Neural progenitor cell (in vitro differentiated cells): Measurements from ENCODE around the gene DNPEP. TPM values are rescaled to one million over a fixed set of nuclear protein-coding genes. Genes with fewer than 3 reads are reported as not detected.

ENCODE experiments used
- DNase-seq: peaks from one replicate; pipeline ENCODE4 v3.0.0-alpha.2; 2016; ENCODE audit warnings: low spot score
- H2AFZ ChIP-seq: fragments of 200-600 bp; sonication (generic); replicated peaks from 2 replicates; pipeline ENCODE4 v1.6.1; 2016; ENCODE audit warnings: antibody characterized with exemption
- H3F3A ChIP-seq: fragments of 200-600 bp; sonication (generic); 2 replicates; pipeline ENCODE4 v1.6.1; 2016; ENCODE audit warnings: antibody characterized with exemption, low read depth
- H3K27ac ChIP-seq: fragments of 200-600 bp; sonication (generic); 2 replicates; pipeline ENCODE4 v1.5.1; 2016; ENCODE audit warnings: mild to moderate bottlenecking
- H3K27me3 ChIP-seq: fragments of 200-600 bp; sonication (generic); 2 replicates; pipeline ENCODE4 v1.6.1; 2016; ENCODE audit warnings: mild to moderate bottlenecking, moderate library complexity
- H3K36me3 ChIP-seq: fragments of 200-600 bp; sonication (generic); 2 replicates; pipeline ENCODE4 v1.5.1; 2016
- H3K4me1 ChIP-seq: fragments of 200-600 bp; sonication (generic); 2 replicates; pipeline ENCODE4 v1.6.1; 2016; ENCODE audit warnings: mixed run types
- H3K4me2 ChIP-seq: fragments of 200-600 bp; sonication (generic); 2 replicates; pipeline ENCODE4 v1.6.1; 2016
- H3K4me3 ChIP-seq: fragments of 200-600 bp; sonication (generic); 2 replicates; pipeline ENCODE4 v1.5.1; 2016
- H3K79me2 ChIP-seq: fragments of 200-600 bp; sonication (generic); 2 replicates; pipeline ENCODE4 v1.6.1; 2016; ENCODE audit warnings: low read depth
- H3K9ac ChIP-seq: fragments of 200-600 bp; sonication (generic); 2 replicates; pipeline ENCODE4 v1.6.1; 2016
- H3K9me3 ChIP-seq: fragments of 200-600 bp; sonication (generic); 2 replicates; pipeline ENCODE4 v1.5.1; 2016; ENCODE audit warnings: low read depth
- H4K20me1 ChIP-seq: fragments of 200-600 bp; sonication (generic); 2 replicates; pipeline ENCODE4 v1.6.1; 2016; ENCODE audit warnings: low read depth
- H3K27ac Mint-ChIP-seq: 3 replicates; pipeline ENCODE4 v1.8.0; 2021; ENCODE audit warnings: mixed read lengths
- H3K27me3 Mint-ChIP-seq: 2 replicates; pipeline ENCODE4 v1.8.0; 2022; ENCODE audit warnings: low read depth, mild to moderate bottlenecking, inconsistent platforms, moderate library complexity, mixed read lengths; ENCODE audit not compliant: insufficient read depth
- H3K36me3 Mint-ChIP-seq: 3 replicates; pipeline ENCODE4 v1.8.0; 2021; ENCODE audit warnings: mixed read lengths
- H3K4me1 Mint-ChIP-seq: 3 replicates; pipeline ENCODE4 v1.8.0; 2021; ENCODE audit warnings: mixed read lengths
- H3K4me3 Mint-ChIP-seq: 3 replicates; pipeline ENCODE4 v1.8.0; 2021; ENCODE audit warnings: mild to moderate bottlenecking, moderate library complexity, mixed read lengths
- H3K9me3 Mint-ChIP-seq: 3 replicates; pipeline ENCODE4 v1.8.0; 2020; ENCODE audit warnings: mixed read lengths
- EZH2 ChIP-seq: fragments of 200-600 bp; sonication (generic); IDR thresholded peaks from 2 replicates; pipeline ENCODE4 v1.6.1; 2017; ENCODE audit warnings: antibody characterized with exemption, mild to moderate bottlenecking, moderate library complexity
- EZH2phosphoT487 ChIP-seq: fragments of 200-600 bp; sonication (generic); IDR thresholded peaks from 2 replicates; pipeline ENCODE4 v1.6.1; 2017; ENCODE audit warnings: antibody characterized with exemption
- total RNA-seq: library from RNA; depleted of rRNA; stranded (reverse); fragments of >200 nt; gene quantifications from 2 replicates; pipeline ENCODE4 v1.2.3, GENCODE V29; 2015; ENCODE audit warnings: low replicate concordance
- TF ChIP-seq, protein P1 (sequence below): fragments of 200-600 bp; sonication (generic); IDR thresholded peaks from 2 replicates; pipeline ENCODE4 v1.5.1; 2017; ENCODE audit warnings: antibody characterized with exemption, mild to moderate bottlenecking

Gene DNPEP
- total RNA-seq, 1 donor from 2014 or later: 120 TPM

DNA sequence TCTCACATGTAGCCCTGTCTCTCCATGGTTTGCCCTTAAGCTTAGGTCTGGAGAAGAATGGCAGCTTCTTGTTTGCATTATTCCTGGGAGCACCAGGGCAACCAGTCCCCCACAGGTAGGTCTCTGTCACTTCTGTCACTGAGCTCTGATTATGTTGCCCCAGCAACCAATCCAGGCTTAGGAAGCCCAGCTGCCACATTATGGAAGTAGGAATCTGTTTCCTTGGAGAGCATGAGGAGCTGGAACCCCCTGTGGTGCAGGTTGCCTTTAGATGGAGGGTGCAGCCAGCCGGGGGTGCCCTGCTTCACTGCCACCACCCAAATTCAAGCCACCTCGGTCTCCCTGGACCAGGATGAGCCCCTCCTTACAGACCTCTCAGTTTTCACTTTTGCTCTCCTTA is 60.0 kb downstream of the DNPEP start:
- Mint-ChIP-seq H3K36me3 (no peaks in the 10 kb centered on the region), H3K27ac (no peak overlapping the region), H3K9me3 (peaks cover 4% of the 10 kb centered on the region), H3K4me3 (no peak overlapping the region), H3K27me3 (peaks cover 51% of the 10 kb centered on the region), H3K4me1 (peaks cover 17% of the 10 kb centered on the region)
- Histone ChIP-seq H3K27me3 (peaks cover 100% of the 10 kb centered on the region), H3K4me3 (no peak overlapping the region), H3K27ac (no peak overlapping the region), H3K36me3 (no peaks in the 10 kb centered on the region), H3K4me2 (no peak overlapping the region), H3K9me3 (no peaks in the 10 kb centered on the region), H4K20me1 (peaks cover 23% of the 10 kb centered on the region), H3K9ac (no peak overlapping the region), H3K4me1 (no peaks in the 10 kb centered on the region), H2AFZ (no peak overlapping the region), H3F3A (no peaks in the 10 kb centered on the region), H3K79me2 (no peaks in the 10 kb centered on the region)
- DNase-seq: no peak
- no peak for TF ChIP-seq EZH2
- TF ChIP-seq EZH2phosphoT487: no peak
- TF ChIP-seq, protein P1, sequence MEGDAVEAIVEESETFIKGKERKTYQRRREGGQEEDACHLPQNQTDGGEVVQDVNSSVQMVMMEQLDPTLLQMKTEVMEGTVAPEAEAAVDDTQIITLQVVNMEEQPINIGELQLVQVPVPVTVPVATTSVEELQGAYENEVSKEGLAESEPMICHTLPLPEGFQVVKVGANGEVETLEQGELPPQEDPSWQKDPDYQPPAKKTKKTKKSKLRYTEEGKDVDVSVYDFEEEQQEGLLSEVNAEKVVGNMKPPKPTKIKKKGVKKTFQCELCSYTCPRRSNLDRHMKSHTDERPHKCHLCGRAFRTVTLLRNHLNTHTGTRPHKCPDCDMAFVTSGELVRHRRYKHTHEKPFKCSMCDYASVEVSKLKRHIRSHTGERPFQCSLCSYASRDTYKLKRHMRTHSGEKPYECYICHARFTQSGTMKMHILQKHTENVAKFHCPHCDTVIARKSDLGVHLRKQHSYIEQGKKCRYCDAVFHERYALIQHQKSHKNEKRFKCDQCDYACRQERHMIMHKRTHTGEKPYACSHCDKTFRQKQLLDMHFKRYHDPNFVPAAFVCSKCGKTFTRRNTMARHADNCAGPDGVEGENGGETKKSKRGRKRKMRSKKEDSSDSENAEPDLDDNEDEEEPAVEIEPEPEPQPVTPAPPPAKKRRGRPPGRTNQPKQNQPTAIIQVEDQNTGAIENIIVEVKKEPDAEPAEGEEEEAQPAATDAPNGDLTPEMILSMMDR: no peak

DNA sequence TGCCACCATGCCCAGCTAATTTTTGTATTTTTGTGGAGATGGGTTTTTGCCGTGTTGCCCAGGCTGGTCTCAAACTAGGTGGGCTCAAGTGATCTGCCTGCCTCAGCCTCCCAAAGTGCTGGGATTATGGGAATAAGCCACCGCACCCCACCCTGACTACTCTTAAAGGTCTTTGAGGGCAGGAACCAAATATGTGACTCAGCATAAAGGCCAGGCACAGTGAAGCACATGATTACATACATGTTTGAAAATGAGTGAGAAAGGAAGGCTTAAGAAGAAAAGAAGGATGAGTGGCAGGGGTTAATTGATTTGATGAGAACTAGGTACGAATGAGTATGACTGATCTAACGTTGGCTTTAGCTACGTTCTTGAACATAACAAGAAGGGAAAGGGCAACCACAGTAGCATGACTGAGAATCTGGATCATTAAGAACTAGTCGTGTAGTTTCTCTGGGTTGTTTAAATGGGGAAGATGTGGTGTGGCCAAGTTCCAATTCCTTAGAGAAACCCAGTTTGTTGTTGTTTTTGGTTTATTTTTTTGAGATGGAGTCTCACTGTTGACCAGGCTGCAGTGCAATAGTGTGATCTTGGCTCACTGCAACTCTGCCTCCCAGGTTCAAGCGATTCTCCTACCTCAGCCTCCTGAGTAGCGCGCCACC is 61.9 kb downstream of the DNPEP start:
- H3K36me3 Mint-ChIP-seq: no peaks in the 10 kb centered on the region
- H3K4me1 Mint-ChIP-seq: peaks cover 13% of the 10 kb centered on the region
- H3K9me3 Mint-ChIP-seq: no peaks in the 10 kb centered on the region
- H3K9ac ChIP-seq: no peak overlapping the region
- H3K4me3 ChIP-seq: no peak overlapping the region
- H3K4me2 ChIP-seq: no peak overlapping the region
- no peak for DNase-seq
- H3F3A ChIP-seq: no peaks in the 10 kb centered on the region
- H3K9me3 ChIP-seq: no peaks in the 10 kb centered on the region
- peaks cover 32% of the 10 kb centered on the region for H3K27me3 Mint-ChIP-seq
- H3K27me3 ChIP-seq: peaks cover 99% of the 10 kb centered on the region
- no peak overlapping the region for H2AFZ ChIP-seq
- peaks cover 4% of the 10 kb centered on the region for H4K20me1 ChIP-seq
- H3K36me3 ChIP-seq: no peaks in the 10 kb centered on the region
- H3K27ac ChIP-seq: no peak overlapping the region
- TF ChIP-seq EZH2phosphoT487 (no peak), EZH2 (no peak)
- TF ChIP-seq, protein P1: no peak
- no peaks in the 10 kb centered on the region for H3K4me1 ChIP-seq
- H3K4me3 Mint-ChIP-seq: no peak overlapping the region
- H3K79me2 ChIP-seq: no peaks in the 10 kb centered on the region
- no peak overlapping the region for H3K27ac Mint-ChIP-seq

DNA sequence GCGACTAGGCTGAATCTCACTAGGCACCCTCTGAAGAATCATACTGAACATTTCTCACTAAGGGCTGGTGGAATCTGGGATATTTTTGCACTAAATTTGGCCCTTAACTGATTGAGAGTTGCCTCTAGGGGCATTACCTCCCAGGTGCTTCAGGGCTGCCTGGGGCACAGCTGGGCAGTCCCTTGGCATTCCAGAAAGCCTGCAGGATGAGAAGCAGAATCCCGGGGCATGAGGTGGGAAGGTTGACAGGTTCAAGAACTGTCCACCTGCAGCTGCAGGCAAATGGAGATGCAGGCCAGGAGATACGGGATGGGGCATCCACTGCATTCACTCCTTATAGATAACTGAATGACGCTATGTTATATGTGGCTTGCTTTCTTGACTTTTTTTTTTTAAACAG is 62.6 kb downstream of the DNPEP start:
- H3K27me3 ChIP-seq: peaks cover 93% of the 10 kb centered on the region
- no peaks in the 10 kb centered on the region for H3K79me2 ChIP-seq
- DNase-seq: no peak
- H3K4me1 ChIP-seq: no peaks in the 10 kb centered on the region
- no peak overlapping the region for H3K4me3 ChIP-seq
- TF ChIP-seq EZH2 (no peak), EZH2phosphoT487 (no peak)
- TF ChIP-seq, protein P1: no peak
- no peak overlapping the region for H3K4me2 ChIP-seq
- no peaks in the 10 kb centered on the region for H3K9me3 Mint-ChIP-seq
- no peak overlapping the region for H3K4me3 Mint-ChIP-seq
- H3K36me3 ChIP-seq: no peaks in the 10 kb centered on the region
- peaks cover 25% of the 10 kb centered on the region for H3K27me3 Mint-ChIP-seq
- no peaks in the 10 kb centered on the region for H3K36me3 Mint-ChIP-seq
- no peak overlapping the region for H3K27ac ChIP-seq
- peaks cover 3% of the 10 kb centered on the region for H4K20me1 ChIP-seq
- H3K9ac ChIP-seq: no peak overlapping the region
- no peak overlapping the region for H3K27ac Mint-ChIP-seq
- H3K4me1 Mint-ChIP-seq: peaks cover 13% of the 10 kb centered on the region
- no peak overlapping the region for H2AFZ ChIP-seq
- no peaks in the 10 kb centered on the region for H3F3A ChIP-seq
- no peaks in the 10 kb centered on the region for H3K9me3 ChIP-seq
